ENCODE measurements around the gene RAB20.

RAB20 gene

GRCh38 chr13:110528371-110528770 is 33.2 kb downstream of the RAB20 start:
- DNase-seq: no peak

GRCh38 chr13:110525328-110526319 is 35.9 kb downstream of the RAB20 start:
- DNase-seq: peak; percentile 78 to 93

GRCh38 chr13:110524541-110525257 is 36.8 kb downstream of the RAB20 start:
- DNase-seq: peak; percentile 75 to 88

GRCh38 chr13:110523838-110524540 is 37.5 kb downstream of the RAB20 start:
- no peak for DNase-seq

- DNase-seq: no peak
Measured at GRCh38 chr13:110523180-110523579, 38.3 kb downstream of the RAB20 start.

- no peak for DNase-seq
Measured at GRCh38 chr13:110522721-110523120, 38.8 kb downstream of the RAB20 start.

- no peak for DNase-seq
Measured at GRCh38 chr13:110521946-110522345, 39.6 kb downstream of the RAB20 start.

- no peak for DNase-seq
Measured at GRCh38 chr13:110521296-110521680, 40.2 kb downstream of the RAB20 start.

- DNase-seq: peak in 1 of 2 experiments; percentile 4
Measured at GRCh38 chr13:110520431-110521295, 40.9 kb downstream of the RAB20 start.

- no peak for DNase-seq
Measured at GRCh38 chr13:110519506-110519905, 42.0 kb downstream of the RAB20 start.

- no peak for DNase-seq
Measured at GRCh38 chr13:110519046-110519445, 42.5 kb downstream of the RAB20 start.

- no peak for DNase-seq
Measured at GRCh38 chr13:110518571-110518970, 43.0 kb downstream of the RAB20 start.

GRCh38 chr13:110518226-110518525 is 43.3 kb downstream of the RAB20 start:
- no peak for DNase-seq

GRCh38 chr13:110517505-110518225 is 43.9 kb downstream of the RAB20 start:
- no peak for DNase-seq

GRCh38 chr13:110516500-110516899 is 45.0 kb downstream of the RAB20 start:
- no peak for DNase-seq

- no peak for DNase-seq
Measured at GRCh38 chr13:110512198-110512740, 49.3 kb downstream of the RAB20 start.

GRCh38 chr13:110511509-110512181 is 49.9 kb downstream of the RAB20 start:
- no peak for DNase-seq

- DNase-seq: no peak
Measured at GRCh38 chr13:110509971-110510786, 51.3 kb downstream of the RAB20 start.

GRCh38 chr13:110509478-110509926 is 52.0 kb downstream of the RAB20 start:
- DNase-seq: peak in 1 of 2 experiments; percentile 30

Measured in NCI-H2081 (cell line).